ENCODE results near the gene SNPH. TPM values are rescaled to one million over a fixed set of nuclear protein-coding genes. Genes with fewer than 3 reads are reported as not detected.

The SNPH gene
- total RNA-seq, 1 donor from 2014 or later, result 3.3 TPM

GRCh38 chr20:1283522-1284510 is 17.7 kb downstream of the SNPH start:
- Mint-ChIP-seq H3K27ac (no peak overlapping the region), H3K27me3 (no peaks in the 10 kb centered on the region), H3K36me3 (ENCODE audit: insufficient read depth) (no peaks in the 10 kb centered on the region), H3K4me1 (ENCODE audit: low read depth) (peaks cover 3% of the 10 kb centered on the region), H3K9me3 (ENCODE audit: low read depth) (no peaks in the 10 kb centered on the region), H3K4me3 (ENCODE audit: low read depth) (no peak overlapping the region)
- no peak for TF ChIP-seq CTCF (IDR thresholded peaks at IDR 0.05; ENCODE audit: unreplicated experiment)
- DNase-seq (ENCODE audit: low spot score, unreplicated experiment), result no peak

DNA sequence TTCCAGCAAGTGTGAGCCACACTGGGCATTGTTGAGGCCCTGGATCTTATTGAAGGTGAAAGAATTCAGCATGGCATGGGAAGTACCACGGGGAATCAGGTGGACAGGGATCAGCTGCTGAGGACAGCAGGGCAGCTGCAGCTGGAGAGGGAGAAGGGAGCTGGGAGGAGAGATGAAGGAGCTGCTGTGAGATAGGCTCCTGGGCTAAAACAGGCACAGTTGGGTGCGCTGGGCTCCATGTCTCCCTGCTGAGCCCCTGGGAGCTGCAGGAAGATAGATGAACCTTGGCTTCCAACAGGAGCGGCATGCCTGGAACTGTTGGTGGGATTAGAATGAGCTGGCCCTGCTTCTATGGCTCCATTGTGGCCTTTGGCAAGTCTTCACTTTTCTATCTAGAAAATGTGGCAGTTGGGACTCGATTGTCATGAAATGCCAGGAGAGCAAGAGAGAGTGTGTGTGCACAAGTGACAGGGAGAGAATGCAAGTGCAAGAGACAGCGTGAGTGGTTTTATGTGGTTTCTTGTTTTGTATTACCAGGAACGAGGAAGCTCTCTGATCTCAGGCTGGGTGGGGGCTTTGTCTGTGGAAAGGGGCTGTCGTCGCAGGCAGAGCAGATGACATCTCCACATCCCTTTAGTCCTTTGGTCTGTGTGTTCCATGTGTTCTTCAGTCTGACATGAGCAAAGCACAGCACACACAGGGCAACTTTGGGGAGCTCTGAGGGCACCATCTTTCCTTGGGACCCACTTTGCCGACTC is 20.4 kb downstream of the SNPH start:
- Mint-ChIP-seq H3K27ac (no peak overlapping the region), H3K4me1 (ENCODE audit: low read depth) (peaks cover 2% of the 10 kb centered on the region), H3K27me3 (no peaks in the 10 kb centered on the region), H3K36me3 (ENCODE audit: insufficient read depth) (no peaks in the 10 kb centered on the region), H3K4me3 (ENCODE audit: low read depth) (no peak overlapping the region), H3K9me3 (ENCODE audit: low read depth) (no peaks in the 10 kb centered on the region)
- DNase-seq (ENCODE audit: low spot score, unreplicated experiment), result no peak
- TF ChIP-seq CTCF (IDR thresholded peaks at IDR 0.05; ENCODE audit: unreplicated experiment), result no peak

DNA sequence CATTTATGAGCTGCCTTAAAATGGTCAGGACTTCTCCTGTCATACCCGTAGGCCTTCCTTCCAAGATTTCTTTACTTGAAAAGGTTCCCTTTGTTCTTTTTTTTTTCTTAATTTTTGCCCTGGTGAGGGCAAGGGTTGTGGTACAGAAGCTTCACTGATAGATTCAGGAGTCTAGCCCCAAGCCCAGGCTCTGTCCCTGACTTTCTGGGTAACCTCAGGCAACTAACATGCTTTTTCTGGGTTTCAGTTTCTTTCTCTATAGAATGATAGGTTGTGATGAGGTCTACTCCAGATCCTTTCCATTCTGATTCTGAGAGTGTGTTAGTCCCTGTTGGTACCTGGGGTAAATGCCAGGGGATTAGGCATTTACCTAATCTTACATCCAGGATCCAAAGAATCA is 21.2 kb downstream of the SNPH start:
- H3K9me3 Mint-ChIP-seq (ENCODE audit: low read depth), result no peaks in the 10 kb centered on the region
- no peak overlapping the region for H3K4me3 Mint-ChIP-seq (ENCODE audit: low read depth)
- no peak for TF ChIP-seq CTCF (IDR thresholded peaks at IDR 0.05; ENCODE audit: unreplicated experiment)
- DNase-seq (ENCODE audit: low spot score, unreplicated experiment), result no peak
- no peaks in the 10 kb centered on the region for H3K36me3 Mint-ChIP-seq (ENCODE audit: insufficient read depth)
- H3K4me1 Mint-ChIP-seq (ENCODE audit: low read depth), result no peaks in the 10 kb centered on the region
- peaks cover 3% of the 10 kb centered on the region for H3K27me3 Mint-ChIP-seq
- H3K27ac Mint-ChIP-seq, result no peak overlapping the region

DNA sequence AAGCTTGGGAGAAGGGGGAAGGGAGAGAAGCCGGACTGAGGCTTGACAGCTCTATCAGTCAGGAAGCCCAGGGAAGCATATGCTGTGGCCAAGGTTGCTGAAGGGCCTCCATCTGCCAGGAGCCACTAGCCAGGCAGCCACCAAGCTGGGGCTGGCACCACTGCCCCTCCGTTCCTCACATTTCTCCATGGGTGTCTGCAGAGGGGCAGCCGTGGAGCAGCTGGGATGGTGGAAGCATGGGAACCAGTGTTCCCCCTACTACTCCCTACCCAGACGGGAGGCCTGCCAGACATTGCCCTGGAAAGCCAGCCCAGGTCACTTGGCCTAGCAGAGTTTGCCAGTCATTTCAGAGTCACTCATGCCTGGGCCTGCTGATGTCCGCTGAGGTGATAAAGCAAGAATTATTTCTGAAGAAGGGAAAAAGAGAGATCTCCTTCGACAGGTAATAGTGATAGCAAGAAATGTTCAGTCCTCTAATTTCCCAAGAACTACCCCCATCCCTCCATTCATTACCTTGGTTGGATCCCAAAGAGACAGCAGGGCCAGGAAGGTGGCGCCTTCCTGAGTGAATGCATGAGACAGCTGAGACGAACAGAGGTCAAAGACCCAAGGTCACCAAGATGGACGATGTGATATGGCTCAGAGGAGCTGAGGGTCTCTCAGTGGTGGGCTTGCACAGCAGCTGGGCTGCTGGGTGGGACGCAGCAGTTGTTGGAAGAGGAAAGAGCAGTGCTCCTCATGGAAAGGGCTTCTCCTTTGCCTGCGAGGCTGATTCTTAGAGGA is 21.9 kb downstream of the SNPH start:
- Mint-ChIP-seq H3K4me3 (ENCODE audit: low read depth) (no peak overlapping the region), H3K4me1 (ENCODE audit: low read depth) (no peaks in the 10 kb centered on the region), H3K9me3 (ENCODE audit: low read depth) (no peaks in the 10 kb centered on the region), H3K27me3 (peaks cover 3% of the 10 kb centered on the region), H3K36me3 (ENCODE audit: insufficient read depth) (no peaks in the 10 kb centered on the region), H3K27ac (no peak overlapping the region)
- no peak for DNase-seq (ENCODE audit: low spot score, unreplicated experiment)
- TF ChIP-seq CTCF (IDR thresholded peaks at IDR 0.05; ENCODE audit: unreplicated experiment), result no peak

All from progenitor cell of endocrine pancreas (in vitro differentiated cells).